IMR-90 (cell line): ENCODE data around the gene MAPKAP1. TPM values are rescaled to one million over a fixed set of nuclear protein-coding genes. Genes with fewer than 3 reads are reported as not detected.

ENCODE experiments used
- ATAC-seq: fragments of 200-7000 bp; cut with Tn5 transposase; 2 replicates; pipeline ENCODE4 v1.9.1; 2020; ENCODE audit warnings: low read depth, mild to moderate bottlenecking, moderate library complexity
- BruUV-seq: library from RNA; stranded (reverse); fragments of 400-500 nt; replicated peaks from 2 replicates; lab custom pipeline; 2021; lab: Mats Ljungman, UMichigan
- CTCF ChIA-PET: fragments of 300-600 bp; formaldehyde crosslinking; extraction: SDS; loops from one replicate; lab custom pipeline; 2021; ENCODE audit warnings: antibody characterized with exemption; lab: Yijun Ruan, JAX
- POLR2A ChIA-PET: fragments of 300-600 bp; sonication (Branson Sonifier 250); formaldehyde crosslinking; loops from one replicate; lab custom pipeline; 2022; ENCODE audit warnings: antibody characterized with exemption; ENCODE audit not compliant: unreplicated experiment; lab: Charles Lee
- DNase-seq: peaks from one replicate; pipeline ENCODE4 v3.0.0; 2013
- H2AFZ ChIP-seq: replicated peaks from 2 replicates; pipeline ENCODE3; 2013; ENCODE audit warnings: low read length, mild to moderate bottlenecking; ENCODE audit not compliant: poor library complexity
- H2AK5ac ChIP-seq: 2 replicates; pipeline ENCODE4 v1.6.1; 2013; ENCODE audit warnings: low read depth, low read length, inconsistent platforms
- H2AK9ac ChIP-seq: replicated peaks from 2 replicates; pipeline ENCODE3; 2013; ENCODE audit warnings: mild to moderate bottlenecking, low read depth, low read length, moderate library complexity; ENCODE audit not compliant: poor library complexity
- H2BK120ac ChIP-seq: 2 replicates; pipeline ENCODE4 v1.6.1; 2013; ENCODE audit warnings: low read depth, low read length, inconsistent platforms
- H2BK15ac ChIP-seq: 3 replicates; pipeline ENCODE4 v1.6.1; 2013; ENCODE audit warnings: low read depth, low read length, inconsistent platforms
- H2BK20ac ChIP-seq: 2 replicates; pipeline ENCODE4 v1.6.1; 2013; ENCODE audit warnings: low read depth, mild to moderate bottlenecking, inconsistent platforms, low read length, moderate library complexity
- H2BK5ac ChIP-seq: 2 replicates; pipeline ENCODE4 v1.6.1; 2013; ENCODE audit warnings: mild to moderate bottlenecking, low read depth, low read length, inconsistent platforms; ENCODE audit not compliant: poor library complexity, severe bottlenecking
- H3K14ac ChIP-seq: replicated peaks from 2 replicates; pipeline ENCODE4 v1.6.1; 2013; ENCODE audit warnings: low read depth, low read length, inconsistent platforms
- H3K18ac ChIP-seq: 2 replicates; pipeline ENCODE4 v1.6.1; 2013; ENCODE audit warnings: low read depth, low read length, control low read depth
- H3K23ac ChIP-seq: 2 replicates; pipeline ENCODE4 v1.6.1; 2013; ENCODE audit warnings: low read depth, low read length, inconsistent platforms
- H3K27ac ChIP-seq: 2 replicates; pipeline ENCODE4 v1.5.1; 2013; ENCODE audit warnings: mild to moderate bottlenecking, control low read depth, low read length; ENCODE audit not compliant: insufficient read depth
- H3K27me3 ChIP-seq: 2 replicates; pipeline ENCODE4 v1.6.1; 2013; ENCODE audit warnings: low read length; ENCODE audit not compliant: control insufficient read depth, insufficient read depth
- H3K36me3 ChIP-seq: 2 replicates; pipeline ENCODE4 v1.6.1; 2013; ENCODE audit warnings: low read length, mixed read lengths; ENCODE audit not compliant: control insufficient read depth, insufficient read depth
- H3K4ac ChIP-seq: 2 replicates; pipeline ENCODE4 v1.6.1; 2013; ENCODE audit warnings: low read depth, low read length, inconsistent platforms
- H3K4me1 ChIP-seq: 2 replicates; pipeline ENCODE4 v1.6.1; 2013; ENCODE audit warnings: low read length, mixed read lengths; ENCODE audit not compliant: control insufficient read depth, insufficient read depth
- H3K4me2 ChIP-seq: 2 replicates; pipeline ENCODE4 v1.6.1; 2013; ENCODE audit warnings: low read depth, mild to moderate bottlenecking, control low read depth, low read length, moderate library complexity
- H3K4me3 ChIP-seq: 2 replicates; pipeline ENCODE4 v1.5.1; 2013; ENCODE audit warnings: low read depth, mild to moderate bottlenecking, control low read depth, low read length, moderate library complexity; ENCODE audit not compliant: insufficient read depth
- H3K56ac ChIP-seq: 2 replicates; pipeline ENCODE4 v1.6.1; 2013; ENCODE audit warnings: low read length, inconsistent platforms; ENCODE audit not compliant: insufficient read depth; ENCODE audit errors: extremely low read depth
- H3K79me1 ChIP-seq, 2 experiments: 2 replicates each; pipeline ENCODE4 v1.6.1; 2013; ENCODE audit warnings: low read length in 2 of 2, inconsistent platforms in 1 of 2, low read depth in 1 of 2
- H3K9ac ChIP-seq: 2 replicates; pipeline ENCODE4 v1.6.1; 2013; ENCODE audit warnings: low read depth, low read length, control low read depth
- H3K9me1 ChIP-seq: 2 replicates; pipeline ENCODE4 v1.6.1; 2013; ENCODE audit warnings: low read length, inconsistent platforms; ENCODE audit not compliant: insufficient read depth
- H3K9me3 ChIP-seq: 2 replicates; pipeline ENCODE4 v1.6.1; 2013; ENCODE audit warnings: low read length; ENCODE audit not compliant: control insufficient read depth, insufficient read depth
- H4K20me1 ChIP-seq: 2 replicates; pipeline ENCODE4 v1.6.1; 2013; ENCODE audit warnings: low read length, inconsistent platforms; ENCODE audit not compliant: insufficient read depth
- H4K5ac ChIP-seq: 2 replicates; pipeline ENCODE4 v1.6.1; 2013; ENCODE audit warnings: mild to moderate bottlenecking, low read depth, low read length, control low read depth
- H4K8ac ChIP-seq, 2 experiments: 2 replicates each; pipeline ENCODE4 v1.6.1; 2013; ENCODE audit warnings: low read depth in 2 of 2, low read length in 2 of 2, control low read depth in 1 of 2, inconsistent platforms in 1 of 2
- H4K91ac ChIP-seq: 2 replicates; pipeline ENCODE4 v1.6.1; 2013; ENCODE audit warnings: low read depth, low read length, inconsistent platforms; ENCODE audit not compliant: insufficient read depth
- FOS ChIP-seq: fragments of 150-350 bp; IDR thresholded peaks from 2 replicates; pipeline ENCODE4 v1.6.1; 2016; ENCODE audit warnings: low read depth, low read length
- NFE2L2 ChIP-seq: fragments of 150-350 bp; IDR thresholded peaks from 2 replicates; pipeline ENCODE4 v1.6.1; 2016; ENCODE audit warnings: low read depth, mild to moderate bottlenecking, low read length
- WGBS, 2 experiments: methylation state at CpG; one replicate each; pipeline versions ENCODE4 v1.1.5 to v1.1.7; 2013; ENCODE audit warnings: missing lambda C conversion rate in 2 of 2; ENCODE audit not compliant: insufficient read length in 1 of 2; ENCODE audit errors: extremely low coverage in 2 of 2; 5-methylcytosine and 5-hydroxymethylcytosine counted together
- dilution Hi-C: fragments of 300-500 bp; cut with HindIII; formaldehyde crosslinking; loops from one replicate; pipeline ENCODE4 v1.14.3; 2018; ENCODE audit warnings: low sequenced_read_pairs; ENCODE audit not compliant: unreplicated experiment
- in situ Hi-C: fragments of 300-500 bp; cut with MboI; formaldehyde crosslinking; loops from 3 replicates; pipeline ENCODE4 v1.14.3; 2019; ENCODE audit warnings: low sequenced_read_pairs, inconsistent platforms, mixed read lengths
- intact Hi-C: fragments of 100-400 bp; cut with micrococcal nuclease; formaldehyde crosslinking; loops from 2 replicates; pipeline ENCODE4 v1.10.0; 2022
- polyA plus RNA-seq, 3 experiments: library from polyadenylated mRNA; depleted of rRNA; stranded (reverse); fragments of >200 nt; gene quantifications; 2 replicates each; pipeline ENCODE4 v1.2.3, GENCODE V29; 2012; ENCODE audit warnings: low replicate concordance in 1 of 3
- total RNA-seq: library from RNA; depleted of rRNA; stranded (reverse); fragments of >200 nt; gene quantifications from 2 replicates; pipeline ENCODE4 v1.2.3, GENCODE V29; 2012

The MAPKAP1 gene
- total and polyA plus RNA-seq, 2 of the 4 experiments (the other 2 are of a cell fraction), result 87.2 to 158 TPM

- peak; percentile 32; the same call in 1 of the 2 replicates for TF ChIP-seq FOS
- no peak for TF ChIP-seq NFE2L2
- Histone ChIP-seq H3K4me1 (peaks cover 23% of the 10 kb centered on the region), H3K27ac (peak overlapping the region; percentile 91), H4K91ac (peak overlapping the region; percentile 80), H3K9me1 (peaks cover 23% of the 10 kb centered on the region), H3K56ac (peak overlapping the region; percentile 35; the same call in 1 of the 2 replicates), H4K5ac (peak overlapping the region; percentile 89), H3K18ac (peak overlapping the region; percentile 80), H3K4me3 (no peak overlapping the region), H3K79me1 (peaks cover 28 to 46% of the 10 kb centered on the region in 2 experiments), H4K8ac (peak overlapping the region; percentile 29 to 69; a peak in 3 of 4 replicates), H3K23ac (peak overlapping the region; percentile 79), H3K9ac (no peak overlapping the region), H3K4ac (peak overlapping the region; percentile 82), H2AK5ac (peak overlapping the region; percentile 85), H2BK20ac (peak overlapping the region; percentile 84), H3K4me2 (peak overlapping the region; percentile 27), H3K27me3 (no peaks in the 10 kb centered on the region), H2AK9ac (peak overlapping the region; percentile 2), H2BK5ac (peak overlapping the region; percentile 16), H3K14ac (peak overlapping the region; percentile 59), H3K9me3 (no peaks in the 10 kb centered on the region), H2BK15ac (peak overlapping the region; percentile 57; the same call in 1 of the 3 replicates), H2AFZ (no peak overlapping the region), H4K20me1 (peaks cover 5% of the 10 kb centered on the region; the same call in 1 of the 2 replicates), H3K36me3 (no peaks in the 10 kb centered on the region), H2BK120ac (peak overlapping the region; percentile 83)
- in situ Hi-C loops (no loop called here), dilution Hi-C loops (no loop called here), intact Hi-C loops (no loop called here)
- BruUV-seq, result no TSS peak
- ATAC-seq (peak; percentile 58), DNase-seq (peak; percentile 89)
- POLR2A ChIA-PET, result no interaction called here
- CTCF ChIA-PET, result no interaction called here
- 53% methylated on average over 3 of the region's 6 CpGs; no CpG with 5 or more reads in 1 of the 2 experiments for whole genome bisulfite sequencing, 2 experiments
Measured at GRCh38 chr9:125525921-125526631, 180.9 kb downstream of the MAPKAP1 start.
